Keratinocyte (primary cell): Measurements from ENCODE around the gene C10orf120. TPM values are rescaled to one million over a fixed set of nuclear protein-coding genes. Genes with fewer than 3 reads are reported as not detected.

ENCODE experiments used
- DNase-seq: peaks from one replicate; pipeline ENCODE4 v3.0.0-alpha.2; 2011; ENCODE audit warnings: low read depth, missing footprints, low spot score
- FAIRE-seq: peaks from 2 replicates; lab custom pipeline; 2011; peaks lifted over from hg19 to GRCh38; lab: Jason Lieb, UNC
- H2AFZ ChIP-seq: 2 replicates; pipeline ENCODE4 v1.6.0; 2012; ENCODE audit warnings: low read length, control low read depth, inconsistent platforms; ENCODE audit not compliant: control insufficient read depth
- H3K27ac ChIP-seq: 2 replicates; pipeline ENCODE4 v1.5.1; 2011; ENCODE audit warnings: low read length; ENCODE audit not compliant: control insufficient read depth, insufficient read depth
- H3K27me3 ChIP-seq: 3 replicates; pipeline ENCODE4 v1.6.0; 2011; ENCODE audit warnings: low read length; ENCODE audit not compliant: control insufficient read depth, insufficient read depth; ENCODE audit errors: extremely low read depth
- H3K36me3 ChIP-seq, 2 experiments: 2 replicates in 1 of 2; 3 replicates in 1 of 2; pipeline ENCODE4 v1.5.1; 2011; ENCODE audit warnings: low read length in 2 of 2, mild to moderate bottlenecking in 1 of 2; ENCODE audit not compliant: control insufficient read depth in 2 of 2, insufficient read depth in 2 of 2; ENCODE audit errors: extremely low read depth in 1 of 2
- H3K4me1 ChIP-seq: 3 replicates; pipeline ENCODE4 v1.5.1; 2011; ENCODE audit warnings: low read length; ENCODE audit not compliant: control insufficient read depth, insufficient read depth; ENCODE audit errors: extremely low read depth
- H3K4me2 ChIP-seq: 3 replicates; pipeline ENCODE4 v1.6.0; 2011; ENCODE audit warnings: low read depth, low read length; ENCODE audit not compliant: control insufficient read depth, insufficient read depth; ENCODE audit errors: extremely low read depth
- H3K4me3 ChIP-seq, 3 experiments: fragments of 200-600 bp in 1 of 3; sonication (generic) in 1 of 3; 2 replicates in 2 of 3; 3 replicates in 1 of 3; pipeline ENCODE4 v1.5.1; 2011 to 2016; ENCODE audit warnings: low read length in 3 of 3, mild to moderate bottlenecking in 3 of 3, control low read depth in 2 of 3, inconsistent platforms in 1 of 3, low read depth in 1 of 3, mixed read lengths in 1 of 3, mixed run types in 1 of 3, moderate library complexity in 1 of 3; ENCODE audit not compliant: control insufficient read depth in 2 of 3, insufficient read depth in 2 of 3; ENCODE audit errors: extremely low read depth in 1 of 3
- H3K79me2 ChIP-seq: 2 replicates; pipeline ENCODE4 v1.6.0; 2012; ENCODE audit warnings: low read length; ENCODE audit not compliant: control insufficient read depth, insufficient read depth
- H3K9ac ChIP-seq: 3 replicates; pipeline ENCODE4 v1.6.0; 2011; ENCODE audit warnings: low read length; ENCODE audit not compliant: control insufficient read depth, insufficient read depth; ENCODE audit errors: extremely low read depth
- H3K9me1 ChIP-seq: 3 replicates; pipeline ENCODE4 v1.6.0; 2011; ENCODE audit warnings: low read length; ENCODE audit not compliant: control insufficient read depth, insufficient read depth; ENCODE audit errors: extremely low read depth
- H3K9me3 ChIP-seq: 2 replicates; pipeline ENCODE4 v1.5.1; 2012; ENCODE audit warnings: low read depth, low read length; ENCODE audit not compliant: control insufficient read depth
- H4K20me1 ChIP-seq: 3 replicates; pipeline ENCODE4 v1.6.0; 2011; ENCODE audit warnings: low read length; ENCODE audit not compliant: control insufficient read depth, insufficient read depth; ENCODE audit errors: extremely low read depth
- EZH2 ChIP-seq: IDR thresholded peaks from one replicate; pipeline ENCODE4 v1.6.1; 2012; ENCODE audit warnings: inconsistent platforms, mild to moderate bottlenecking, low read length, moderate library complexity
- dilution Hi-C: fragments of 300-500 bp; cut with MboI; formaldehyde crosslinking; loops from one replicate; pipeline ENCODE4 v1.7.0; 2020; ENCODE audit warnings: low sequenced_read_pairs; ENCODE audit not compliant: extremely low pct_ligation_motif_present
- polyA plus RNA-seq, 5 experiments: library from polyadenylated mRNA; depleted of rRNA in 3 of 5; stranded (reverse) in 3 of 5; stranded (forward) in 1 of 5; unstranded in 1 of 5; fragments of >200 nt; gene quantifications; 1 replicate in 1 of 5; 2 replicates in 3 of 5; 3 replicates in 1 of 5; pipeline versions ENCODE4 v1.2.1 to v1.2.3, GENCODE V29; 2011 to 2012; ENCODE audit warnings: missing spikeins in 2 of 5, low read depth in 1 of 5, low replicate concordance in 1 of 5
- TF ChIP-seq, protein P1 (sequence below), 3 experiments: IDR thresholded peaks in 1 of 3; conservative IDR thresholded peaks in 1 of 3; optimal IDR thresholded peaks in 1 of 3; 2 replicates in 2 of 3; 3 replicates in 1 of 3; pipeline versions ENCODE3 to v1.5.1; 2011; ENCODE audit warnings: low read length in 3 of 3, mild to moderate bottlenecking in 3 of 3, moderate library complexity in 2 of 3, control low read depth in 1 of 3, inconsistent platforms in 1 of 3; ENCODE audit not compliant: insufficient read depth in 2 of 3; ENCODE audit errors: extremely low read depth in 1 of 3

C10orf120 gene
- polyA plus RNA-seq, 1 donor (not counting 4 experiments of a cell fraction or from before 2014, with no cell fraction given), result not detected

GRCh38 chr10:122656741-122657140 is 42.9 kb downstream of the C10orf120 start:
- Histone ChIP-seq H2AFZ (no peak overlapping the region), H3K9me1 (no peaks in the 10 kb centered on the region), H3K79me2 (no peaks in the 10 kb centered on the region), H3K9me3 (no peaks in the 10 kb centered on the region), H3K4me2 (no peak overlapping the region), H4K20me1 (no peaks in the 10 kb centered on the region), H3K4me1 (no peaks in the 10 kb centered on the region), H3K27ac (no peak overlapping the region), H3K36me3 (no peaks in the 10 kb centered on the region), H3K9ac (no peak overlapping the region), H3K27me3 (peaks cover 25% of the 10 kb centered on the region), H3K4me3 (no peak overlapping the region)
- TF ChIP-seq, protein P1, sequence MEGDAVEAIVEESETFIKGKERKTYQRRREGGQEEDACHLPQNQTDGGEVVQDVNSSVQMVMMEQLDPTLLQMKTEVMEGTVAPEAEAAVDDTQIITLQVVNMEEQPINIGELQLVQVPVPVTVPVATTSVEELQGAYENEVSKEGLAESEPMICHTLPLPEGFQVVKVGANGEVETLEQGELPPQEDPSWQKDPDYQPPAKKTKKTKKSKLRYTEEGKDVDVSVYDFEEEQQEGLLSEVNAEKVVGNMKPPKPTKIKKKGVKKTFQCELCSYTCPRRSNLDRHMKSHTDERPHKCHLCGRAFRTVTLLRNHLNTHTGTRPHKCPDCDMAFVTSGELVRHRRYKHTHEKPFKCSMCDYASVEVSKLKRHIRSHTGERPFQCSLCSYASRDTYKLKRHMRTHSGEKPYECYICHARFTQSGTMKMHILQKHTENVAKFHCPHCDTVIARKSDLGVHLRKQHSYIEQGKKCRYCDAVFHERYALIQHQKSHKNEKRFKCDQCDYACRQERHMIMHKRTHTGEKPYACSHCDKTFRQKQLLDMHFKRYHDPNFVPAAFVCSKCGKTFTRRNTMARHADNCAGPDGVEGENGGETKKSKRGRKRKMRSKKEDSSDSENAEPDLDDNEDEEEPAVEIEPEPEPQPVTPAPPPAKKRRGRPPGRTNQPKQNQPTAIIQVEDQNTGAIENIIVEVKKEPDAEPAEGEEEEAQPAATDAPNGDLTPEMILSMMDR (optimal IDR thresholded peaks at IDR 0.05 in 1 of 3, IDR thresholded peaks at IDR 0.05 in 1 of 3, conservative IDR thresholded peaks at IDR 0.05 in 1 of 3; ENCODE audit: extremely low read depth in 1 of 3, insufficient read depth in 2 of 3, low read length in 3 of 3), result no peak
- TF ChIP-seq EZH2, result no peak
- DNase-seq (no peak), FAIRE-seq (no peak)
- dilution Hi-C loops, result no loop called here

DNA sequence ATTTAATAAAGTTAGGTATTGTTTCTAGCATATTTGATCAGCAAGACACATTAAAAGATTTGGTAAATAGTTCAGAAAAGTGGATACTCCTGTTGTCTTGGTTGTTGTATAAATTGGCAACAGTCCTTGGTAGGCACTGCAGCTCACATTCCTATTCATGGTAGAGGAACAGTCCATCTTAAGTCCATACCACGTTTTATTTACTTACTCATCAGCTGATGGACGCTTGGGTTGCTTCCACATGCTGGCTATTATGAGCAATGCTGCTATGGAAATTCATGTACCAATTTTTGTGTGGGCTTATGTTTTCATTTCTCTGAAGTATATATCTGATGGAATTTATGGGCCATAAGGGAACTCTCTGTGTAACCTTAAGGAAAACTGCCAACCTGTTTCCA is 43.3 kb downstream of the C10orf120 start:
- no peak overlapping the region for H3K27ac ChIP-seq
- no peaks in the 10 kb centered on the region for H3K79me2 ChIP-seq
- no peak overlapping the region for H3K4me2 ChIP-seq
- H3K4me3 ChIP-seq, result no peak overlapping the region
- FAIRE-seq (no peak), DNase-seq (no peak)
- no peaks in the 10 kb centered on the region for H3K36me3 ChIP-seq
- no peaks in the 10 kb centered on the region for H3K4me1 ChIP-seq
- no peak overlapping the region for H3K9ac ChIP-seq
- dilution Hi-C loops, result no loop called here
- TF ChIP-seq EZH2, result no peak
- TF ChIP-seq, protein P1 (optimal IDR thresholded peaks at IDR 0.05 in 1 of 3, IDR thresholded peaks at IDR 0.05 in 1 of 3, conservative IDR thresholded peaks at IDR 0.05 in 1 of 3; ENCODE audit: extremely low read depth in 1 of 3, insufficient read depth in 2 of 3, low read length in 3 of 3), result no peak
- H3K9me1 ChIP-seq, result no peaks in the 10 kb centered on the region
- H3K27me3 ChIP-seq, result peaks cover 25% of the 10 kb centered on the region
- no peaks in the 10 kb centered on the region for H4K20me1 ChIP-seq
- H3K9me3 ChIP-seq, result no peaks in the 10 kb centered on the region
- H2AFZ ChIP-seq, result no peak overlapping the region
